ENCODE results near the gene PDE6C. TPM values are rescaled to one million over a fixed set of nuclear protein-coding genes. Genes with fewer than 3 reads are reported as not detected.

PDE6C gene
- total and polyA plus RNA-seq, 4 donors, result not detected

DNA sequence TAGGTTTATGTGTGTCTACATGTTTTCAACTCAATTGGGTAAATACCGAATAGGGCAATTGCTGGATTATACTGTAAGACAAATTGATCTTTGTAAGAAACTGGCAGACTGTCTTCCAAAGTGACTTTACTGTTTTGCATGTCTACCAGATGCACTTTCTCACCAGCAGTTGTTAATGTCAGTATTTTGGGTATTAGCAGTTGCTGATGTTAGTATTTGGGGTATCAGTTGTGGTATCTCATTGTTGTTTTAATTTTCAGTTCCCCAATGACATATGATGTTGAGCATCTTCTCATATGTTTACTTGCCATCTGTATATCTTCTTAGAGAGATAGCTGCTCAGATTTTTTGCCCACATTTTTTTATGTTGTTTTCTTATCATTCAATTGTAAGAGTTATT, 10.6 kb downstream of the PDE6C start:
- WGBS, result 96% methylated on average over 1 of the region's 1 CpG
- no peak overlapping the region for H3K4me3 ChIP-seq (ENCODE audit: low read depth in 1 of 3, low read length in 3 of 3)
- no peak overlapping the region for H3K9ac ChIP-seq (ENCODE audit: low read depth in 1 of 2, low read length in 2 of 2)
- TF ChIP-seq RXRA (IDR thresholded peaks at IDR 0.05) (no peak), FOXA2 (IDR thresholded peaks at IDR 0.05) (no peak), YY1 (IDR thresholded peaks at IDR 0.05) (no peak), HNF4A (conservative IDR thresholded peaks at IDR 0.05) (no peak), SP1 (IDR thresholded peaks at IDR 0.05) (no peak), NR2F2 (IDR thresholded peaks at IDR 0.05) (no peak), GABPA (IDR thresholded peaks at IDR 0.05 in 1 of 2, conservative IDR thresholded peaks at IDR 0.05 in 1 of 2) (no peak), TAF1 (conservative IDR thresholded peaks at IDR 0.05) (no peak), HNF4G (IDR thresholded peaks at IDR 0.05) (no peak)
- TF ChIP-seq, protein P1, sequence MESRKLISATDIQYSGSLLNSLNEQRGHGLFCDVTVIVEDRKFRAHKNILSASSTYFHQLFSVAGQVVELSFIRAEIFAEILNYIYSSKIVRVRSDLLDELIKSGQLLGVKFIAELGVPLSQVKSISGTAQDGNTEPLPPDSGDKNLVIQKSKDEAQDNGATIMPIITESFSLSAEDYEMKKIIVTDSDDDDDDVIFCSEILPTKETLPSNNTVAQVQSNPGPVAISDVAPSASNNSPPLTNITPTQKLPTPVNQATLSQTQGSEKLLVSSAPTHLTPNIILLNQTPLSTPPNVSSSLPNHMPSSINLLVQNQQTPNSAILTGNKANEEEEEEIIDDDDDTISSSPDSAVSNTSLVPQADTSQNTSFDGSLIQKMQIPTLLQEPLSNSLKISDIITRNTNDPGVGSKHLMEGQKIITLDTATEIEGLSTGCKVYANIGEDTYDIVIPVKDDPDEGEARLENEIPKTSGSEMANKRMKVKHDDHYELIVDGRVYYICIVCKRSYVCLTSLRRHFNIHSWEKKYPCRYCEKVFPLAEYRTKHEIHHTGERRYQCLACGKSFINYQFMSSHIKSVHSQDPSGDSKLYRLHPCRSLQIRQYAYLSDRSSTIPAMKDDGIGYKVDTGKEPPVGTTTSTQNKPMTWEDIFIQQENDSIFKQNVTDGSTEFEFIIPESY (IDR thresholded peaks at IDR 0.05), result no peak
- TF ChIP-seq, protein P2, sequence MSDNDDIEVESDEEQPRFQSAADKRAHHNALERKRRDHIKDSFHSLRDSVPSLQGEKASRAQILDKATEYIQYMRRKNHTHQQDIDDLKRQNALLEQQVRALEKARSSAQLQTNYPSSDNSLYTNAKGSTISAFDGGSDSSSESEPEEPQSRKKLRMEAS (IDR thresholded peaks at IDR 0.05), result no peak
- no peaks in the 10 kb centered on the region for H3K4me1 ChIP-seq (ENCODE audit: control insufficient read depth in 4 of 4, insufficient read depth in 4 of 4, low read length in 3 of 4)
- H3K9me3 ChIP-seq (ENCODE audit: control insufficient read depth in 4 of 4, low read length in 3 of 4), result no peaks in the 10 kb centered on the region
- H3K27me3 ChIP-seq (ENCODE audit: control insufficient read depth in 4 of 4, insufficient read depth in 4 of 4, low read length in 3 of 4), result no peaks in the 10 kb centered on the region
- no peaks in the 10 kb centered on the region for H3K36me3 ChIP-seq (ENCODE audit: control insufficient read depth in 4 of 4, insufficient read depth in 3 of 4, low read depth in 1 of 4, low read length in 3 of 4)
- no peak for DNase-seq (ENCODE audit: low spot score)
- no peak overlapping the region for H3K27ac ChIP-seq (ENCODE audit: low read depth in 1 of 2, low read length in 2 of 2)

DNA sequence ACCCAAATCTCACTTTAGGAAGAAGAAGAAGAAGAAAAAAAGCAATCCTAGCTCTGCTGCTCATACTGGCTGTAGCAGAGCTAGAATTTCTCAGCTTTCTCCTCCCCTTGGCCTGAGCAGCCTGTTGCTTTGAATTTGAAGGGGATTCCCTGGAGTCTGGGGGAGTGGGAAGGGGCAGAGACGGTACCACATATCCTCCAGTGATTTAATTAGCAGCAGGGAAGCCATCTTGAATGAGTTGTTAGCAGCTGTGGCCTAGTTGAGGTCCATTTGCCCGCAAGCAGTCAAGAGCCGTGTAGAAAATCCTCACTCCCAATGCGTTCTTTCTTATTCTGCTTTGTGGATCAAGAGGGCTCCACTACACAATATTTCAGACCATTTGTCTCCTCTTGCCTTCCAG, 16.5 kb downstream of the PDE6C start:
- 93% methylated on average over 4 of the region's 4 CpGs for WGBS
- H3K36me3 ChIP-seq (ENCODE audit: control insufficient read depth in 4 of 4, insufficient read depth in 3 of 4, low read depth in 1 of 4, low read length in 3 of 4), result no peaks in the 10 kb centered on the region
- no peak overlapping the region for H3K9ac ChIP-seq (ENCODE audit: low read depth in 1 of 2, low read length in 2 of 2)
- H3K27ac ChIP-seq (ENCODE audit: low read depth in 1 of 2, low read length in 2 of 2), result no peak overlapping the region
- H3K4me1 ChIP-seq (ENCODE audit: control insufficient read depth in 4 of 4, insufficient read depth in 4 of 4, low read length in 3 of 4), result no peaks in the 10 kb centered on the region
- no peaks in the 10 kb centered on the region for H3K9me3 ChIP-seq (ENCODE audit: control insufficient read depth in 4 of 4, low read length in 3 of 4)
- TF ChIP-seq, protein P3, sequence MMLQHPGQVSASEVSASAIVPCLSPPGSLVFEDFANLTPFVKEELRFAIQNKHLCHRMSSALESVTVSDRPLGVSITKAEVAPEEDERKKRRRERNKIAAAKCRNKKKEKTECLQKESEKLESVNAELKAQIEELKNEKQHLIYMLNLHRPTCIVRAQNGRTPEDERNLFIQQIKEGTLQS (IDR thresholded peaks at IDR 0.05), result no peak
- TF ChIP-seq, protein P4, sequence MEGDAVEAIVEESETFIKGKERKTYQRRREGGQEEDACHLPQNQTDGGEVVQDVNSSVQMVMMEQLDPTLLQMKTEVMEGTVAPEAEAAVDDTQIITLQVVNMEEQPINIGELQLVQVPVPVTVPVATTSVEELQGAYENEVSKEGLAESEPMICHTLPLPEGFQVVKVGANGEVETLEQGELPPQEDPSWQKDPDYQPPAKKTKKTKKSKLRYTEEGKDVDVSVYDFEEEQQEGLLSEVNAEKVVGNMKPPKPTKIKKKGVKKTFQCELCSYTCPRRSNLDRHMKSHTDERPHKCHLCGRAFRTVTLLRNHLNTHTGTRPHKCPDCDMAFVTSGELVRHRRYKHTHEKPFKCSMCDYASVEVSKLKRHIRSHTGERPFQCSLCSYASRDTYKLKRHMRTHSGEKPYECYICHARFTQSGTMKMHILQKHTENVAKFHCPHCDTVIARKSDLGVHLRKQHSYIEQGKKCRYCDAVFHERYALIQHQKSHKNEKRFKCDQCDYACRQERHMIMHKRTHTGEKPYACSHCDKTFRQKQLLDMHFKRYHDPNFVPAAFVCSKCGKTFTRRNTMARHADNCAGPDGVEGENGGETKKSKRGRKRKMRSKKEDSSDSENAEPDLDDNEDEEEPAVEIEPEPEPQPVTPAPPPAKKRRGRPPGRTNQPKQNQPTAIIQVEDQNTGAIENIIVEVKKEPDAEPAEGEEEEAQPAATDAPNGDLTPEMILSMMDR (IDR thresholded peaks at IDR 0.05; ENCODE audit: low read depth, low read length, missing input control), result no peak
- TF ChIP-seq GABPA (IDR thresholded peaks at IDR 0.05 in 1 of 2, conservative IDR thresholded peaks at IDR 0.05 in 1 of 2) (no peak), SP1 (IDR thresholded peaks at IDR 0.05) (no peak), NR2F2 (IDR thresholded peaks at IDR 0.05) (no peak), HNF4G (IDR thresholded peaks at IDR 0.05) (no peak), EGR1 (IDR thresholded peaks at IDR 0.05; ENCODE audit: low read depth in 2 of 2) (no peak), YY1 (IDR thresholded peaks at IDR 0.05) (no peak)
- TF ChIP-seq, protein P2 (IDR thresholded peaks at IDR 0.05), result no peak
- no peaks in the 10 kb centered on the region for H3K27me3 ChIP-seq (ENCODE audit: control insufficient read depth in 4 of 4, insufficient read depth in 4 of 4, low read length in 3 of 4)
- no peak overlapping the region for H3K4me3 ChIP-seq (ENCODE audit: low read depth in 1 of 3, low read length in 3 of 3)
- no peak for DNase-seq (ENCODE audit: low spot score)
